SK-N-SH (cell line): ENCODE results near the gene GDAP2. TPM values are rescaled to one million over a fixed set of nuclear protein-coding genes. Genes with fewer than 3 reads are reported as not detected.

Source experiments
- CTCF ChIA-PET: fragments of 300-600, 350-600 bp; formaldehyde crosslinking; extraction: SDS; loops from one replicate; lab custom pipeline; 2021; lab: Yijun Ruan, JAX
- POLR2A ChIA-PET: fragments of 350-600 bp; sonication (Branson Sonifier 250); formaldehyde crosslinking; extraction: SDS; loops from one replicate; lab custom pipeline; 2020; ENCODE audit warnings: antibody characterized with exemption, inconsistent platforms; lab: Yijun Ruan, JAX
- DNase-seq: peaks from one replicate; pipeline ENCODE4 v3.0.0; 2012
- H2AFZ ChIP-seq: fragments of 200-600 bp; sonication (generic); 2 replicates; pipeline ENCODE4 v1.8.1; 2016; ENCODE audit warnings: antibody characterized with exemption, mild to moderate bottlenecking, low read depth
- H3F3A ChIP-seq: fragments of 200-600 bp; sonication (generic); replicated peaks from 2 replicates; pipeline ENCODE3; 2016; ENCODE audit warnings: antibody characterized with exemption, mild to moderate bottlenecking; ENCODE audit not compliant: insufficient read depth
- H3K27ac ChIP-seq, 2 experiments: fragments of 200-500 bp in 1 of 2; fragments of 200-600 bp in 1 of 2; sonication (Bioruptor generic) in 1 of 2; sonication (generic), shearing (Covaris generic) in 1 of 2; 2 replicates each; pipeline versions ENCODE4 v1.5.1 to v1.6.1; 2014 to 2016; ENCODE audit warnings: low read depth in 2 of 2, inconsistent platforms in 1 of 2, low read length in 1 of 2, mild to moderate bottlenecking in 1 of 2, mixed read lengths in 1 of 2
- H3K27me3 ChIP-seq: fragments of 200-600 bp; sonication (generic), shearing (Covaris generic); 2 replicates; pipeline ENCODE4 v1.6.1; 2016; ENCODE audit warnings: mixed run types; ENCODE audit not compliant: insufficient read depth
- H3K36me3 ChIP-seq, 2 experiments: fragments of 200-500 bp in 1 of 2; fragments of 200-600 bp in 1 of 2; sonication (Bioruptor generic) in 1 of 2; sonication (generic) in 1 of 2; replicated peaks in 1 of 2; 2 replicates each; pipeline versions ENCODE3 to v1.5.1; 2014 to 2016; ENCODE audit warnings: low read length in 1 of 2, mild to moderate bottlenecking in 1 of 2; ENCODE audit not compliant: insufficient read depth in 2 of 2, control insufficient read depth in 1 of 2
- H3K4me1 ChIP-seq, 2 experiments: fragments of 200-500 bp in 1 of 2; fragments of 200-600 bp in 1 of 2; sonication (Bioruptor generic) in 1 of 2; sonication (generic), shearing (Covaris generic) in 1 of 2; 2 replicates each; pipeline versions ENCODE4 v1.5.1 to v1.6.1; 2014 to 2016; ENCODE audit warnings: low read depth in 1 of 2, low read length in 1 of 2, mixed run types in 1 of 2; ENCODE audit not compliant: insufficient read depth in 2 of 2, control insufficient read depth in 1 of 2
- H3K4me2 ChIP-seq: fragments of 200-600 bp; sonication (generic), shearing (Covaris generic); 2 replicates; pipeline ENCODE4 v1.6.1; 2017; ENCODE audit warnings: mixed run types
- H3K4me3 ChIP-seq, 2 experiments: fragments of 200-500 bp in 1 of 2; fragments of 200-600 bp in 1 of 2; sonication (Bioruptor generic) in 1 of 2; sonication (generic), shearing (Covaris generic) in 1 of 2; 2 replicates each; pipeline versions ENCODE4 v1.5.1 to v1.8.1; 2014 to 2016; ENCODE audit warnings: low read depth in 2 of 2, inconsistent platforms in 1 of 2, low read length in 1 of 2, mild to moderate bottlenecking in 1 of 2, mixed read lengths in 1 of 2, moderate library complexity in 1 of 2
- H3K79me2 ChIP-seq: fragments of 200-600 bp; sonication (generic); 2 replicates; pipeline ENCODE4 v1.8.1; 2017; ENCODE audit warnings: mild to moderate bottlenecking; ENCODE audit not compliant: insufficient read depth
- H3K9ac ChIP-seq: fragments of 200-600 bp; sonication (generic); 2 replicates; pipeline ENCODE4 v1.6.1; 2017; ENCODE audit warnings: mixed run types
- H3K9me2 ChIP-seq: fragments of 200-600 bp; sonication (generic); 2 replicates; pipeline ENCODE4 v1.6.1; 2017; ENCODE audit warnings: mixed run types
- H3K9me3 ChIP-seq: fragments of 200-600 bp; sonication (generic); 2 replicates; pipeline ENCODE4 v1.6.1; 2017; ENCODE audit warnings: mixed run types, mild to moderate bottlenecking, moderate library complexity
- H4K20me1 ChIP-seq: fragments of 200-600 bp; sonication (generic); 2 replicates; pipeline ENCODE4 v1.6.1; 2017; ENCODE audit warnings: mild to moderate bottlenecking, mixed run types; ENCODE audit not compliant: insufficient read depth
- CHD2 ChIP-seq: fragments of 150-350 bp; IDR thresholded peaks from 2 replicates; pipeline ENCODE4 v1.6.1; 2018; ENCODE audit warnings: low read length; ENCODE audit not compliant: partially characterized antibody
- CTCF ChIP-seq: fragments of 200-600 bp; sonication (generic); IDR thresholded peaks from 2 replicates; pipeline ENCODE4 v1.6.1; 2017; ENCODE audit warnings: antibody characterized with exemption, mild to moderate bottlenecking, moderate library complexity
- ELF1 ChIP-seq: IDR thresholded peaks from 2 replicates; pipeline ENCODE4 v1.4.0; 2012
- EZH2phosphoT487 ChIP-seq: fragments of 200-600 bp; sonication (generic); IDR thresholded peaks from 2 replicates; pipeline ENCODE4 v1.6.1; 2017; ENCODE audit warnings: low read depth, mixed run types, mild to moderate bottlenecking, antibody characterized with exemption, moderate library complexity, borderline replicate concordance
- GABPA ChIP-seq: IDR thresholded peaks from 2 replicates; pipeline ENCODE4 v1.4.0; 2012; ENCODE audit warnings: low read depth, mild to moderate bottlenecking
- GATA2 ChIP-seq: sonication (generic); formaldehyde crosslinking; IDR thresholded peaks from 2 replicates; pipeline ENCODE4 v1.5.0; 2020; ENCODE audit warnings: mild to moderate bottlenecking, missing genetic modification reagents
- MEF2A ChIP-seq: IDR thresholded peaks from 2 replicates; pipeline ENCODE4 v1.4.0; 2012; ENCODE audit warnings: low read depth, borderline replicate concordance
- MXI1 ChIP-seq: IDR thresholded peaks from 2 replicates; pipeline ENCODE4 v1.6.1; 2012; ENCODE audit warnings: mild to moderate bottlenecking, low read depth, low read length, improper control_type of control experiment
- NRF1 ChIP-seq: IDR thresholded peaks from 2 replicates; pipeline ENCODE4 v1.6.1; 2012; ENCODE audit warnings: low read depth, mild to moderate bottlenecking, low read length
- PBX3 ChIP-seq: IDR thresholded peaks from 2 replicates; pipeline ENCODE4; 2012
- RAD21 ChIP-seq: IDR thresholded peaks from 2 replicates; pipeline ENCODE4 v1.6.1; 2012; ENCODE audit warnings: mild to moderate bottlenecking, low read length
- REST ChIP-seq: IDR thresholded peaks from 2 replicates; pipeline ENCODE4 v1.6.1; 2012; ENCODE audit warnings: mild to moderate bottlenecking, low read depth, low read length, moderate library complexity
- RFX5 ChIP-seq: IDR thresholded peaks from 2 replicates; pipeline ENCODE4 v1.6.1; 2012; ENCODE audit warnings: mild to moderate bottlenecking, improper control_type of control experiment, low read length
- SIN3A ChIP-seq: IDR thresholded peaks from 2 replicates; pipeline ENCODE4 v1.6.1; 2012; ENCODE audit warnings: low read depth, mild to moderate bottlenecking, low read length, moderate library complexity, borderline replicate concordance
- TCF12 ChIP-seq: IDR thresholded peaks from 2 replicates; pipeline ENCODE4 v1.4.0; 2012
- YY1 ChIP-seq: IDR thresholded peaks from 2 replicates; pipeline ENCODE4 v1.4.0; 2012; ENCODE audit warnings: low read depth, mild to moderate bottlenecking
- WGBS: methylation state at CpG from one replicate; pipeline ENCODE4 v1.1.6; 2017; ENCODE audit warnings: low lambda C conversion rate; 5-methylcytosine and 5-hydroxymethylcytosine counted together
- polyA plus RNA-seq, 3 experiments: library from polyadenylated mRNA; depleted of rRNA; stranded (reverse); fragments of >200 nt; gene quantifications; 2 replicates each; pipeline ENCODE4 v1.2.3, GENCODE V29; 2012
- TF ChIP-seq, protein P1 (sequence below): fragments of 150-350 bp; IDR thresholded peaks from 2 replicates; pipeline ENCODE4 v1.6.1; 2016; ENCODE audit warnings: mild to moderate bottlenecking, low read depth, low read length
- TF ChIP-seq, protein P2 (sequence below): IDR thresholded peaks from 2 replicates; pipeline ENCODE4 v1.4.0; 2012; ENCODE audit warnings: low read depth
- TF ChIP-seq, protein P3 (sequence below): IDR thresholded peaks from 2 replicates; pipeline ENCODE4 v1.4.0; 2012; ENCODE audit warnings: low read depth, borderline replicate concordance
- TF ChIP-seq, protein P4 (sequence below): fragments of 150-350 bp; IDR thresholded peaks from 2 replicates; pipeline ENCODE4 v1.6.1; 2017; ENCODE audit warnings: antibody characterized with exemption, low read length, low read depth, borderline replicate concordance

GDAP2 gene
- polyA plus RNA-seq, 1 of the 3 experiments (the other 2 are of a cell fraction) = 5.6 TPM

DNA sequence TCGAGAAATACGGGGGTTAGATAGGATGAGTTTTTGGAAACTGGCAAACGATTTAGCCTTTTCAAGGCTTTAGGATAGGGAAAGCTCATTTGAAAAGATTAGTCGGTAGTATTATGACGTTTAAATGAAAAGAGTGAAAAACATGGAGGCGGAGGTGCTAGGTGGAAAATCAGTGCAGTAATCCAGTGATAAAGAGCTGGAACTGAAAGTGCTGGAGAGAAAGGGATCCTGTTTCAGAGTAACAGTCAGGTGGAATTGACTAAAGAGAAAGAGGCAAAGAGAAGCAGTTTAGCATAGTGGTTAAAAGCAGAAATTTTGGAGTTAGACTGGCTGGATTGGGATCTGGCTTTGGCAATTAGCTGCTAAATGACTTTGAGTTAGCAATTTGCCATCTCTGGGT lies 1.1 kb upstream of the GDAP2 start:
- TF ChIP-seq NRF1 (no peak), ELF1 (no peak), CHD2 (no peak), MEF2A (no peak), GATA2 (CRISPR knock-in tag) (no peak), EZH2phosphoT487 (no peak), MXI1 (no peak), YY1 (no peak), TCF12 (no peak), RAD21 (no peak), REST (no peak), RFX5 (no peak), CTCF (no peak), SIN3A (no peak), PBX3 (no peak), GABPA (no peak)
- TF ChIP-seq, protein P1, sequence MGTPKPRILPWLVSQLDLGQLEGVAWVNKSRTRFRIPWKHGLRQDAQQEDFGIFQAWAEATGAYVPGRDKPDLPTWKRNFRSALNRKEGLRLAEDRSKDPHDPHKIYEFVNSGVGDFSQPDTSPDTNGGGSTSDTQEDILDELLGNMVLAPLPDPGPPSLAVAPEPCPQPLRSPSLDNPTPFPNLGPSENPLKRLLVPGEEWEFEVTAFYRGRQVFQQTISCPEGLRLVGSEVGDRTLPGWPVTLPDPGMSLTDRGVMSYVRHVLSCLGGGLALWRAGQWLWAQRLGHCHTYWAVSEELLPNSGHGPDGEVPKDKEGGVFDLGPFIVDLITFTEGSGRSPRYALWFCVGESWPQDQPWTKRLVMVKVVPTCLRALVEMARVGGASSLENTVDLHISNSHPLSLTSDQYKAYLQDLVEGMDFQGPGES = no peak
- TF ChIP-seq, protein P2, sequence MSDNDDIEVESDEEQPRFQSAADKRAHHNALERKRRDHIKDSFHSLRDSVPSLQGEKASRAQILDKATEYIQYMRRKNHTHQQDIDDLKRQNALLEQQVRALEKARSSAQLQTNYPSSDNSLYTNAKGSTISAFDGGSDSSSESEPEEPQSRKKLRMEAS = no peak
- TF ChIP-seq, protein P3, sequence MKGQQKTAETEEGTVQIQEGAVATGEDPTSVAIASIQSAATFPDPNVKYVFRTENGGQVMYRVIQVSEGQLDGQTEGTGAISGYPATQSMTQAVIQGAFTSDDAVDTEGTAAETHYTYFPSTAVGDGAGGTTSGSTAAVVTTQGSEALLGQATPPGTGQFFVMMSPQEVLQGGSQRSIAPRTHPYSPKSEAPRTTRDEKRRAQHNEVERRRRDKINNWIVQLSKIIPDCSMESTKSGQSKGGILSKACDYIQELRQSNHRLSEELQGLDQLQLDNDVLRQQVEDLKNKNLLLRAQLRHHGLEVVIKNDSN = no peak
- TF ChIP-seq, protein P4, sequence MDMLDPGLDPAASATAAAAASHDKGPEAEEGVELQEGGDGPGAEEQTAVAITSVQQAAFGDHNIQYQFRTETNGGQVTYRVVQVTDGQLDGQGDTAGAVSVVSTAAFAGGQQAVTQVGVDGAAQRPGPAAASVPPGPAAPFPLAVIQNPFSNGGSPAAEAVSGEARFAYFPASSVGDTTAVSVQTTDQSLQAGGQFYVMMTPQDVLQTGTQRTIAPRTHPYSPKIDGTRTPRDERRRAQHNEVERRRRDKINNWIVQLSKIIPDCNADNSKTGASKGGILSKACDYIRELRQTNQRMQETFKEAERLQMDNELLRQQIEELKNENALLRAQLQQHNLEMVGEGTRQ = no peak
- Histone ChIP-seq H3K27ac (peak overlapping the region; percentile 65 to 85; a peak in 3 of 4 replicates), H3K36me3 (peaks cover 24% of the 10 kb centered on the region in 2 experiments), H3K4me2 (peak overlapping the region; percentile 84), H4K20me1 (peaks cover 31% of the 10 kb centered on the region), H3K4me3 (peak overlapping the region; percentile 88 to 100), H3K79me2 (peaks cover 88% of the 10 kb centered on the region), H3K4me1 (peaks cover 14 to 16% of the 10 kb centered on the region in 2 experiments; a peak in 3 of 4 replicates), H3K27me3 (no peaks in the 10 kb centered on the region), H2AFZ (no peak overlapping the region; the same call in none of the 2 replicates), H3F3A (peaks cover 9% of the 10 kb centered on the region), H3K9ac (peak overlapping the region; percentile 75), H3K9me3 (no peaks in the 10 kb centered on the region), H3K9me2 (no peaks in the 10 kb centered on the region)
- POLR2A ChIA-PET = no interaction called here
- CTCF ChIA-PET = interaction anchor here (1.1 kb wide), 1 partner anchor 12 kb away, joined by 6 read pairs; no protein-coding TSS in a partner anchor
- WGBS = 2% methylated on average over 6 of the region's 6 CpGs
- DNase-seq = peak; percentile 4
